HepG2 (cell line): ENCODE data around the gene NDUFB4. TPM values are rescaled to one million over a fixed set of nuclear protein-coding genes. Genes with fewer than 3 reads are reported as not detected.

Experiments
- ARID5B ChIP-seq: IDR thresholded peaks from 2 replicates; pipeline ENCODE4 v1.4.0; 2020; ENCODE audit warnings: mild to moderate bottlenecking, missing genetic modification reagents
- BRCA1 ChIP-seq: sonication (generic); formaldehyde crosslinking; IDR thresholded peaks from 2 replicates; pipeline ENCODE4 v1.4.0; 2020; ENCODE audit warnings: missing genetic modification reagents
- EEA1 ChIP-seq: sonication (generic); formaldehyde crosslinking; IDR thresholded peaks from 2 replicates; pipeline ENCODE4 v1.5.1; 2020; ENCODE audit warnings: mild to moderate bottlenecking, missing genetic modification reagents, borderline replicate concordance
- KLF16 ChIP-seq, 2 experiments: sonication (generic) in 1 of 2; formaldehyde crosslinking in 1 of 2; IDR thresholded peaks; 2 replicates each; pipeline versions ENCODE4 v1.6.1 to v1.8.0; 2016 to 2023; ENCODE audit warnings: missing genetic modification reagents in 2 of 2, missing compliant biosample characterization in 1 of 2
- MTERF4 ChIP-seq: sonication (generic); formaldehyde crosslinking; IDR thresholded peaks from 2 replicates; pipeline ENCODE4 v1.8.0; 2023; ENCODE audit warnings: mild to moderate bottlenecking, missing genetic modification reagents
- MZF1 ChIP-seq: sonication (generic); formaldehyde crosslinking; IDR thresholded peaks from 2 replicates; pipeline ENCODE4 v1.8.1; 2023; ENCODE audit warnings: mild to moderate bottlenecking, missing genetic modification reagents, borderline replicate concordance
- RBFOX2 ChIP-seq: fragments of 200-400 bp; formaldehyde crosslinking; IDR thresholded peaks from 2 replicates; pipeline ENCODE4 v1.6.1; 2017; ENCODE audit warnings: low read depth, mild to moderate bottlenecking, low read length
- RBM39 ChIP-seq: fragments of 200-400 bp; formaldehyde crosslinking; IDR thresholded peaks from one replicate; pipeline ENCODE4 v1.6.1; 2018; ENCODE audit warnings: antibody characterized with exemption, mild to moderate bottlenecking, low read depth, low read length; ENCODE audit not compliant: poor library complexity, severe bottlenecking
- ZFP90 ChIP-seq: sonication (generic); formaldehyde crosslinking; IDR thresholded peaks from 2 replicates; pipeline ENCODE4 v1.8.0; 2022; ENCODE audit warnings: missing genetic modification reagents, mild to moderate bottlenecking, inconsistent platforms, borderline replicate concordance
- ZNF225 ChIP-seq: sonication (generic); formaldehyde crosslinking; IDR thresholded peaks from 2 replicates; pipeline ENCODE4 v1.4.0; 2020; ENCODE audit warnings: mild to moderate bottlenecking, missing genetic modification reagents
- ZNF260 ChIP-seq: sonication (generic); formaldehyde crosslinking; IDR thresholded peaks from 2 replicates; pipeline ENCODE4 v1.4.0; 2020; ENCODE audit warnings: missing genetic modification reagents, low read depth, mild to moderate bottlenecking, borderline replicate concordance
- ZNF280D ChIP-seq: sonication (generic); formaldehyde crosslinking; IDR thresholded peaks from 2 replicates; pipeline ENCODE4 v1.5.1; 2020; ENCODE audit warnings: mild to moderate bottlenecking, missing genetic modification reagents
- ZNF496 ChIP-seq: sonication (generic); formaldehyde crosslinking; IDR thresholded peaks from 2 replicates; pipeline ENCODE4 v1.8.1; 2023; ENCODE audit warnings: mild to moderate bottlenecking, moderate library complexity, missing genetic modification reagents; ENCODE audit not compliant: insufficient replicate concordance
- ZNF547 ChIP-seq: sonication (generic); formaldehyde crosslinking; IDR thresholded peaks from 2 replicates; pipeline ENCODE4 v1.5.1; 2020; ENCODE audit warnings: mild to moderate bottlenecking, missing genetic modification reagents
- ZNF776 ChIP-seq: sonication (generic); formaldehyde crosslinking; IDR thresholded peaks from 2 replicates; pipeline ENCODE4 v1.4.0; 2020; ENCODE audit warnings: mild to moderate bottlenecking, missing genetic modification reagents
- ZNF784 ChIP-seq: sonication (generic); formaldehyde crosslinking; IDR thresholded peaks from 2 replicates; pipeline ENCODE4 v1.5.1; 2020; ENCODE audit warnings: missing genetic modification reagents, mild to moderate bottlenecking, borderline replicate concordance
- polyA plus RNA-seq, 8 experiments: library from polyadenylated mRNA; depleted of rRNA in 3 of 8; stranded (reverse) in 7 of 8; unstranded in 1 of 8; fragments of >200 nt; fragmentation: Illumina TruSeq in 4 of 8; extraction: Trizol in 4 of 8; gene quantifications; 2 replicates each; pipeline versions ENCODE4 v1.2.1 to v1.2.3, GENCODE V29; 2011 to 2016; ENCODE audit warnings: low read depth in 4 of 8, missing spikeins in 1 of 8, mixed read lengths in 1 of 8; ENCODE audit not compliant: insufficient read depth in 1 of 8
- total RNA-seq, 5 experiments: library from RNA; depleted of rRNA; stranded (reverse); fragments of >200 nt; fragmentation: Illumina TruSeq; extraction: Trizol; gene quantifications; 2 replicates each; pipeline ENCODE4 v1.2.3, GENCODE V29; 2016; ENCODE audit warnings: low read depth in 1 of 5
- TF ChIP-seq, protein P1 (sequence below): sonication (generic); formaldehyde crosslinking; IDR thresholded peaks from 2 replicates; pipeline ENCODE4 v1.8.1; 2023; ENCODE audit warnings: missing genetic modification reagents, inconsistent platforms, borderline replicate concordance

The NDUFB4 gene
- total and polyA plus RNA-seq, 2 of the 13 experiments (the other 11 are each of a cell fraction or from before 2014, with no cell fraction given): 115 to 116 TPM

- TF ChIP-seq ZNF496 (CRISPR knock-in tag) (no peak), BRCA1 (CRISPR knock-in tag) (no peak), EEA1 (CRISPR knock-in tag) (no peak), RBM39 (no peak), ZFP90 (no peak), ZNF784 (CRISPR knock-in tag) (no peak), ZNF260 (CRISPR knock-in tag) (no peak), RBFOX2 (0 out of 2 replicates have a peak, but pooled peaks have one; percentile 19), ZNF280D (no peak), ARID5B (peak; percentile 45; the same call in 1 of the 2 replicates), MZF1 (CRISPR knock-in tag) (no peak), ZNF225 (CRISPR knock-in tag) (no peak), ZNF776 (CRISPR knock-in tag) (no peak), ZNF547 (no peak), MTERF4 (CRISPR knock-in tag) (no peak), KLF16 (CRISPR knock-in tag; IDR thresholded peaks at IDR 0.05) (no peak)
- TF ChIP-seq, protein P1, sequence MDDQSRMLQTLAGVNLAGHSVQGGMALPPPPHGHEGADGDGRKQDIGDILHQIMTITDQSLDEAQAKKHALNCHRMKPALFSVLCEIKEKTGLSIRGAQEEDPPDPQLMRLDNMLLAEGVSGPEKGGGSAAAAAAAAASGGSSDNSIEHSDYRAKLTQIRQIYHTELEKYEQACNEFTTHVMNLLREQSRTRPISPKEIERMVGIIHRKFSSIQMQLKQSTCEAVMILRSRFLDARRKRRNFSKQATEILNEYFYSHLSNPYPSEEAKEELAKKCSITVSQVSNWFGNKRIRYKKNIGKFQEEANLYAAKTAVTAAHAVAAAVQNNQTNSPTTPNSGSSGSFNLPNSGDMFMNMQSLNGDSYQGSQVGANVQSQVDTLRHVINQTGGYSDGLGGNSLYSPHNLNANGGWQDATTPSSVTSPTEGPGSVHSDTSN (CRISPR knock-in tag): no peak
Observed at GRCh38 chr3:120649830-120650233, 53.7 kb downstream of the NDUFB4 start (continued).
